Kasumi-1 (cell line): ENCODE results near the gene SH3PXD2A.
"Not testable (repeated sequence)": the region's sequence is repeated elsewhere in the genome, so short reads cannot be mapped to it uniquely, and the experiment has no call there.

Experiments
- DNase-seq, 2 experiments: peaks; one replicate each; lab custom pipeline; 2025; lab: John Stamatoyannopoulos, UW

Gene SH3PXD2A

GRCh38 chr10:103666087-103666761 is 189.2 kb downstream of the SH3PXD2A start:
- DNase-seq: peak; percentile 25 to 56

DNA sequence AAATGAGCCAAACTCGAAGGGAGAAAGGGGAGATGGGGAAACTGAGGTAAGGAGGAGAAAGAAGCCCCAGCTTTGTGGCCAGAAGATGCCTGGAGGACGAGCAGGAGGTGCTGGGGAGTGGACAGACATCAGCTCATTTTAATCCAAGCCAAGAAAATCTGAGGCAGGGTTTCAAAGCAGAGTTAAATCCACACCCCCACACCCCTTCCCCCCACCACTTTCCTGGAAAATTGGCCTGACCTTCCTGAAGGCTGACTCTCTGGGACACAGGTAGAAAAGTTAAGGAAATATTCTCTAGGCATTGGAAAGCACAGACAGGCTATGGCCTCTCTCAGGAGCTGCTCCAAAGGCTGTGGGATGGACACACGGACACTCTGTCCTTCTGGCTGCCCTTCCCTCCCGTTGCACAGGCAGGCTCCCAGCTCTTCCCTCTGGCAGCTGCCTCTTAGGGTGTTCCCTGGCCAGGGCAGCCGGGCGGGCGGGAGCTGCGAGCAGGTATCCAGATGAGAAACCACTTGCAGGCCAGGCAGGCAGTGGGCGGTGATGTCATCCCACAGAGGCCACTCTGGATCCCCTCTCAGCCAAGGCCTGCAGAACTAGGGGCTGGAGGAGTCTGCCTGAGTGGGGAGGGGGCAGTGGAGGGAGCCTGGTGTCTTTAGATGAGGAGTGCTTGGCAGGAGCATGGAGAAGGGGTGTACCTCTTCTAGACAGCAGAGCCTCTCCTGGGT is 190.1 kb downstream of the SH3PXD2A start:
- no peak for DNase-seq

- DNase-seq: no peak
Measured at GRCh38 chr10:103663802-103664201, 191.6 kb downstream of the SH3PXD2A start.

DNA sequence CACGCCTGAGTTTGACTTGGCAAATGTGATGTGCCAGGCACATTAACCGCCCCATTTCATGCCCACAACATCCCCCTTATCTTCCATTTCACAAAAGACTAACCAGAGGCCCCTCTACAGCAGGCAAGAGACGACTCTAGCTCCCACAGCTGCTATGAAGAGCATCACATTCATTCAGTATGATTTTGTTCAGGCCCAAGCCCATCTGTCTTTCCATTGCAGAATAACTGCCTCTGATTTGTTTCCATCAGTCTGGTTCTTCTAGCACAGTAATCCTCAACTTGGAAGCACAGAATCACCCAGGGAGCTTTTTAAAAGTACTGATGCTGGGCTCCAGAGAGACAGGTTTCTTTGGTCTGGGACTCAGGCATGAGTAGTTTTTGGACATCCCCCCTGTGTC is 192.1 kb downstream of the SH3PXD2A start:
- no peak for DNase-seq

DNA sequence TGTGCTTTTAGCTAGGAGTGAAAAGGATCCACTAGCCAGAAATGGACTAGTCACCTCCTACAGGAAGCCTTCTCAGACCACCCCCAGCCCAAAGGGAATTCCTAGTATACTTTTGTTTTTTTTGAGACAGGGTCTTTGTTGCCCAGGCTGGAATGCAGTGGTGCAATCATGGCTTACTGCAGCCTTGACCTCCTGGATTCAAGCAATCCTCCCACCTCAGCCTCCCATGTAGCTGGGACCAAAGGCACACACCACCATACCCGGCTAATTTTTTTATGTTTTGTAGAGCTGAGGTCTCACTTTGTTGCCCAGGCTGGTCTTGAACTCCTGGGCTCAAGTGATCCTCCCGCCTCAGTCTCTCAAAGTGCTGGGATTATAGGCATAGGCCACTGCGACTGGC is 192.7 kb downstream of the SH3PXD2A start:
- DNase-seq: not testable (repeated sequence)

- DNase-seq: peak; percentile 84 to 87
Measured at GRCh38 chr10:103661198-103661950, 194.0 kb downstream of the SH3PXD2A start.

DNA sequence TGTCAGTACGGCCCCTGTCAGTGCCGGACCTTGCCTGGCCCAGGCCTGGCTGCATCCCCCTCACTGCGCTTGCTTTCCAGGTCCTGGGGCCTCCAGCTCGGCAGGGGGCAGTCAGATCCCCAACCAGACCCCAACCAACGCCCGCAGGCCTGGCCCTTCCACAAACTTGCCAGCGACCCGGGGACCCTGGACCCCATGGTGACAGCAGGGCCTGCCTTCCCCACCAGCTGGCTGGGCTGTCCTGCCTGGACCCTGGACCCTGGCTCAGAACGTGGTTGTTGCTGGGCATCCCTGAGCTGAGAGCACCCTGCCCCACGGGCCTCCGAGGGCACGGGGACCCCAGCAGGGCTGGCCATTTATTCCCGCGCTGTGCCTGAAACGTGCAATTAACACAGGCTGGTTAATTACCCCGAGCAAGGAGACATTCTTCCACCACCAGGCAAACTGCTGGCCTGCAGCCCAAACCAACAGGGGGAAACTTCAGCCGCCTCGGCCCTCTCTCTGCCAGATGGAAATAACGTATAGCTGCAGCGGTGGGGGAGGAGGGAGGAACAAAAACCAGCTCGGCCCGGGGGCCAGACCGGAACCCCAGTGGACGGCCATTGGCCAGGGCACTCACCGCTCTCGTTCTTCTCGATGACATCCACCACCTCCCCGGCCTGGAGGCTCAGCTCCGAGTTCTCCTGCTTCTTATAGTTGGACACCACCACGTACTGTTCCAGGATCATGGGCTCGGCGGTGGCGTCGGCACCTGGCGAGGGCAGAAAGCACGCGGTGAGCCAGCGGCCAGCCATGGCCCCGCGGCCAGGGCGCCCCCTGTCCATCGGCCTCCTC is 194.8 kb downstream of the SH3PXD2A start:
- peak; percentile 41 to 47 for DNase-seq

- DNase-seq: peak; percentile 77 to 80
Measured at GRCh38 chr10:103659674-103660363, 195.6 kb downstream of the SH3PXD2A start.

DNA sequence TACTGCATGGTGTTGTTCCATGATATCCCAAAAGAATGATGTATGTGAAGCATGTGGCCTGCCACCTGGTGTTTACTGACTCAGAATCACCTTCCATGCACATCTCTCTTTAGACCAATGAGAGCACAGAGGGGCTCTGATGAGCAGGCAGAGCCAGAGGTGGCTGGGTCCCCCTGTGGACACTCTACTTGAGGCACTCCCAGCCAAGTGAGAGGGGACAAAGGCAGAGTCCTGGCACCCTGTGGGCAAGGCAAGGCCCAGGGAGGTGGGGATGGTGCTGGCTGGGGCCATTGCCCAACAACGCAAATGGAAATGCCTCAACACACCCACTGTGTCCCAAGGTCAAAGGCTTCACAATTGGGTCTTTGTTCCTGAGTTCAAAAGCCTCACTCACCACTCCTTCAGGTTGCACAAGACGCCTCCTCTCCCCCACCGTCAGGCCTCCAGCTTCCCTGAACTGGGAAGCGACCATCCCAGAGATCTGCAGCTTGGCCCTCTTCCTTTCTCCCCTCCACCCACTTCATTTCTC is 197.3 kb downstream of the SH3PXD2A start:
- DNase-seq: no peak

GRCh38 chr10:103657061-103657591 is 198.2 kb downstream of the SH3PXD2A start:
- no peak for DNase-seq

GRCh38 chr10:103654925-103655324 is 200.5 kb downstream of the SH3PXD2A start:
- no peak for DNase-seq

- no peak for DNase-seq
Measured at GRCh38 chr10:103653581-103654037, 201.8 kb downstream of the SH3PXD2A start.

DNA sequence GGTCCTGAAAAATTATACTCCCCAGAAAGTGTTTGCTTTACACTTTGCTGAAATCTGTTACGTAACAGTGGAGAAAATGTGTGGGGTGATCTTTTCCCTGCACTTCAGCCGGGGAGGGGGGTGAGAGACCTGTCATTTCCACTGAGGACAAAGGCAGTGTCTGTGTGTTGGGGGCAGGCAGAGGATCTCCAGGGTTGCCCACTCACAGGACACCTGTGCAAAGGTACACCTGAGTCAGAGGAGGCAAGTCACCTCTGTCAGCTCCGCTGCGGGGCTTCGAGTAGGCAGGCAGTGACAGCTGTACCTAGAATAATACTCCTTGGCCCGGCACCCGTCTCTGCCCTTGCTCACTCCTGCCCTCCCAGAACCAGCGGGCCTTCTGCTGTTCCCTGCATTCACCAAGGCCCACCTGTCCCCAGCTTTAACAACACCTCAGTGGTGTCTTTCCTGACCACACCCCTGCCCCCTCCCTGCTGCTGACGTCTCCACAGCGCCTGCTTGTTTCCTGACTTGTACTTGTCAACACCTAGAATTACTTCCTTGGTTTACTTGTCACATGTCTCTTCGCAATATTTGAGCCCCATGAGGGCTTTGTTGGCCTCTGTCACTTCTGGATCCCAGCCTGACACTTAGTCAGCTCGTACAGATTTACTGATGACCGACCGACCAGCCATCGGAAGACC is 202.6 kb downstream of the SH3PXD2A start:
- no peak for DNase-seq

GRCh38 chr10:103651783-103652476 is 203.4 kb downstream of the SH3PXD2A start:
- DNase-seq: no peak

DNA sequence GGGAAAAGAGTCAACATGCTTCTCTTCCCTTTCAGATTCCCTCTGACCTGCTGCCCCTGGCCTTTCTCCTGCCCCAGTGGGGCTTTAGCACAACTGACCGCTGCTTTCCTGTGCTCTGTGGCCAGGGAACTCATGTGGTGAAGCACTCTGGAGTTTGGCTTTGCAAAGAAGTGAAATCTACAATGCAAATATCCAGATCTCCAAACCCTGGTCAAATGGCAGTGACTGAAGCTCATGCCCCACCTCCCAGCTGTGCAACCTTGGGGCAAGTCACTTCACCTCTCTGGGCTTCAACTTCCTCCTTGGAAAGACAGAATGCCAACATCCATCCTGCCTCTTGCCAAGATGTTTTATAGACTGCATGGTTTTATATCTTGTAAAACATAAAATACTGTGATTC is 204.0 kb downstream of the SH3PXD2A start:
- DNase-seq: no peak

DNA sequence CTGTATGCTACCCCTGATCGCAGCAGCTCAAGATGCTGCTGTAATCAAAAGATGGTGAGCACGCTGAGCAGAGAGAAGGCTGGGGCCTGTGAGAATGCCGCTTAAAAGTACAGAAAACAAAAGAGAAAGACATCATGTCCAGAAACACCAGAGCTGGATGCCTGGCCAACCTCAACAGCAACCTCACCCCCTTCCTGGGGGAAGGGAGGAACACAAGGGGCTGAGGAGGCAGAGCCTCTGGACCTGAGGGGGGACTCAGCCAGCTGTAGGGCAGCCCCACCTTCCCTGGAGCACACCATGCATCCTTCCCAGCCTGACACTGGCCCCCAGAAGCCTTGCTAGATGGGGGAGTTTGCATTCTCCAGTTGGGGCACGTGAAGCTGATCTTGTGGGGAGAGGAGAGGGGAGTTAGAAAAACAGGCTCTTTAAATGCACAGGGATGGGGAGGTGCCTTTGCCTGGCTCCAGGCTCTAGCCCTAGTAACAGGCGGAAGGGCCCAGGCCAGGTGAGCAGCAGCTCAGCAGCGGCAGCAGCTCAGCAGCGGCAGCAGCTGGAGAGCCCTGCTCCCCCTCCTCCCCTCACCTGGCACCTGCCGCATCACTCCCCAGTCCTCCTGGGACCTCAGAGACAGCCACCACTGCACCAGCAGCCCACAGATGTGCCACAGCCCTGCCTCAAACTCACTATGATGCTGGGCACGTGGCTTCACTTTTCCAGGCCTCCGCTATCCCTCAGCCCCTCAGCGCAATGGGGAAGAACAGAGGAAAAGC is 205.5 kb downstream of the SH3PXD2A start:
- no peak for DNase-seq

GRCh38 chr10:103648636-103649532 is 206.5 kb downstream of the SH3PXD2A start:
- no peak for DNase-seq

DNA sequence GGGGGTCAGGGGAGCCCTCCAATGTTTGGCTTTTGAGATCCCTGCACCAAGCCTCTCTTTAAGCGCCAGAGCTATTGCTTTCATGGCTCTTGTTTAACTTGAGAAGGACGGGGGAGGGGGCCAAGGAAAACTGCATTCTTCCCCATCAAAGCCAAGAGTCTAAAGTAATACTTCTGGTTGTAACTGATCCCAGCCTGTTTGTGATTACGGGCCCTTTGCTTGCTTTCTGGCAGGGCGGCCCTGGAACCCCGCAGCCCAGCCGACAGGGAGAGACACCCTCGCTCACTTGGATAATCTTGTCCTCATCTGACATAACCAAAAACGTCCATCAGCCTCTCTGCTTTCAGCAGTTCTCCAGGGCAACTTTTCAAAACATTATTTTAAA is 207.1 kb downstream of the SH3PXD2A start:
- DNase-seq: no peak
